ENCODE measurements around the gene CD177. TPM values are rescaled to one million over a fixed set of nuclear protein-coding genes. Genes with fewer than 3 reads are reported as not detected.
"Not testable (repeated sequence)": the region's sequence is repeated elsewhere in the genome, so short reads cannot be mapped to it uniquely, and the experiment has no call there.

Gene CD177
- total RNA-seq, 1 donor from 2014 or later: not detected

- no peaks in the 10 kb centered on the region for H3K9me3 Mint-ChIP-seq
Measured at GRCh38 chr19:43320546-43320945, 32.9 kb upstream of the CD177 start.

DNA sequence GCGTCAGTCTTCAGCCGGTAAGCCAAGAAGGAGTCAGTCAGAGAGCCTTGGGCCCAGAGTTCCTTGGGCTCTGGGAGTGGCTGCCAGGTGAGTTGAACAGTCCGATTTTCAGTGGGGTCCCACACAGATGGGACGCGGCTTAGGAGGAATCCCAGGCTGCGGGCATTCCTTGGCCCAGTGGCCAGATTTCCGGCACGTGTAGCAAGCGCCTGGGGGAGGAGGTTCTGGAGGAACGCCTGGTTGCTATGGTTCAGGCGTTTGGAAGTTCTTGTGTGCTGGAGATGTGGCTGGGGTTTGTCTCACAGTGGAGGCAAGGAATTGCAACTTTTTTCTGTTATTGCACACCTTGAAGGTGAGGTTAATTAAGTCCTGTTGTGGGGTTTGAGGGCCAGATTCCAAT lies 26.7 kb upstream of the CD177 start:
- intact Hi-C loops (cut with micrococcal nuclease); DNase-seq: not testable (repeated sequence)

More at GRCh38 chr19:43320546-43320945, 32.9 kb upstream of the CD177 start:
- intact Hi-C loops (cut with micrococcal nuclease): no loop called here
- Mint-ChIP-seq H3K4me1 (no peaks in the 10 kb centered on the region), H3K27ac (no peak overlapping the region), H3K36me3 (ENCODE audit: low read depth) (no peaks in the 10 kb centered on the region), H3K4me3 (no peak overlapping the region), H3K27me3 (no peaks in the 10 kb centered on the region)
- DNase-seq: no peak

GRCh38 chr19:43328561-43328960 lies 24.9 kb upstream of the CD177 start:
- H3K36me3 Mint-ChIP-seq (ENCODE audit: low read depth); H3K27me3 Mint-ChIP-seq; DNase-seq; H3K9me3 Mint-ChIP-seq; H3K4me1 Mint-ChIP-seq; H3K4me3 Mint-ChIP-seq; intact Hi-C loops (cut with micrococcal nuclease); H3K27ac Mint-ChIP-seq: not testable (repeated sequence)

More for the DNA sequence above, 26.7 kb upstream of the CD177 start:
- H3K4me1 Mint-ChIP-seq; H3K27ac Mint-ChIP-seq; H3K36me3 Mint-ChIP-seq (ENCODE audit: low read depth); H3K27me3 Mint-ChIP-seq; H3K4me3 Mint-ChIP-seq; H3K9me3 Mint-ChIP-seq: not testable (repeated sequence)

DNA sequence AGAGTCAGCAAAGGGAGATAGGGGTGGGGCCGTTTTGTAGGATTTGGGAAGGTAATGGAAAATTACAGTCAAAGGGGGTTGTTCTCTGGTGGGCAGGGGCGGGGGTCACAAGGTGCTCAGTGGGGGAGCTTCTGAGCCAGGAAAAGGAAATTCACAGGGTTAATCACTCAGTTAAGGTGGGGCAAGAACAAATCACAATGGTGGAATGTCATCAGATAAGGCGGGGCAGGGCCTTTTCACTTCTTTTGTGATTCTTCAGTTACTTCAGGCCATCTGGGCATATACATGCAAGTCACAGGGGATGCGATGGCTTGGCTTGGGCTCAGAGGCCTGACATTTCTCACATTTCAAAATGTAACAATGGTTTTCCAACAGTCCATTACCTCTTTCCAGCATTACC lies 24.4 kb upstream of the CD177 start:
- intact Hi-C loops (cut with micrococcal nuclease); H3K4me3 Mint-ChIP-seq; H3K36me3 Mint-ChIP-seq (ENCODE audit: low read depth); H3K27me3 Mint-ChIP-seq; H3K27ac Mint-ChIP-seq; H3K4me1 Mint-ChIP-seq; H3K9me3 Mint-ChIP-seq; DNase-seq: not testable (repeated sequence)

DNA sequence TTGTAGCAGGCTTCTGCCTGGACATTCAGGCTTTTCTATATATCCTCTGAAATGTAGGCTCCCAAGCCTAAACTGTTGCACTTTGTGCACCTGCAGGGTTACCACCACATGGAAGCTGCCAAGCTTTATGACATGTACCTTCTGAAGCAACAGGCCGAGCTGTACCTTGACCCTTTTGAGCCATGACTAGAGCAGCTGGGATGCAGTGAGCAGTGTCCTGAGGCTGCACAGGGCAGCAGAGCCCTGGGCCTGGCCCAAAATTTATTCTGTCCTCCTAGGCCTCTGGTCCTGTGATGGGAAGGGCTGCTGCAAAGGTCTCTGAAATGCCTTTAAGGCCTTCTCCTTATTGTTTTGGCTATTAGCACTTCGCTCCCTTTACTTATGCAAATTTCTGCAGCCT lies 23.5 kb upstream of the CD177 start:
- intact Hi-C loops (cut with micrococcal nuclease): no loop called here
- no peaks in the 10 kb centered on the region for H3K27me3 Mint-ChIP-seq
- H3K36me3 Mint-ChIP-seq (ENCODE audit: low read depth): no peaks in the 10 kb centered on the region
- no peak overlapping the region for H3K4me3 Mint-ChIP-seq
- H3K27ac Mint-ChIP-seq: no peak overlapping the region
- H3K4me1 Mint-ChIP-seq: no peaks in the 10 kb centered on the region
- no peaks in the 10 kb centered on the region for H3K9me3 Mint-ChIP-seq
- DNase-seq: no peak

DNA sequence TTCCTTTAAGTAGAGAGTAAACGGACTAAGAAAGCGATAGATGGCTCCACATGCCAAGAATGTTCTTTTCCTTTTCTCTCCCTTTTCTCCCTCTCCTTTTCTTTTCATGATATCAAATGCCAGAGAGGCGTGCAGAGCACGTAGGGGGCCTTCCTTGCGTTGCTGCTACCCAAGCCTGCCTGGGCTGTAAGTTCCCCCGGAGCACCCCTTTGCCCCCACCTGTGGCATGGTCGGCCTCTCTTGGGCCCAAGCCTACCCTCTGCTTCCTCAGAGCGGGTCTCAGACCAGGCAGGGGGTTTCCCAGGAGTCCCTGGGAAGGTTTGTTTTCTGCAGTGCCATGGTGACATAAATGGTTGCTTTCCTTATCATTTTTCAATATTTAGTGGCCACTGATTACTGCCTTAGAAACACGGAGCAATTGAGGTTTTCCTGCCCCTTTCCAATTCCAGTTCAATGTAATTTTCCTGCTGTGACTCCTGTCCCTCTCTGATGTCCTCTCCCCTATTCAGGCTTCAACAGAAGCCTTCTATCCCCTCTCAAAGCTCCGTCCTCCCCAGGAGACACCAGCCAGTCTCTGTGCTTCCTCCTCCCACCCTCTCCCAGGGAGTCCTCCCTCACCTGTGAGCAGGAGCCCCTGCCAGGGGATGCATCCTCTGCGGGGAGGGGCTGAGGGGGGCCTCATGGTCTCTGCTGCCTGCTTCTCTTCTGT lies 22.6 kb upstream of the CD177 start:
- H3K4me1 Mint-ChIP-seq: no peaks in the 10 kb centered on the region
- H3K27ac Mint-ChIP-seq: no peak overlapping the region
- no peaks in the 10 kb centered on the region for H3K9me3 Mint-ChIP-seq
- H3K27me3 Mint-ChIP-seq: no peaks in the 10 kb centered on the region
- no peaks in the 10 kb centered on the region for H3K36me3 Mint-ChIP-seq (ENCODE audit: low read depth)
- intact Hi-C loops (cut with micrococcal nuclease): no loop called here
- no peak for DNase-seq
- H3K4me3 Mint-ChIP-seq: no peak overlapping the region

DNA sequence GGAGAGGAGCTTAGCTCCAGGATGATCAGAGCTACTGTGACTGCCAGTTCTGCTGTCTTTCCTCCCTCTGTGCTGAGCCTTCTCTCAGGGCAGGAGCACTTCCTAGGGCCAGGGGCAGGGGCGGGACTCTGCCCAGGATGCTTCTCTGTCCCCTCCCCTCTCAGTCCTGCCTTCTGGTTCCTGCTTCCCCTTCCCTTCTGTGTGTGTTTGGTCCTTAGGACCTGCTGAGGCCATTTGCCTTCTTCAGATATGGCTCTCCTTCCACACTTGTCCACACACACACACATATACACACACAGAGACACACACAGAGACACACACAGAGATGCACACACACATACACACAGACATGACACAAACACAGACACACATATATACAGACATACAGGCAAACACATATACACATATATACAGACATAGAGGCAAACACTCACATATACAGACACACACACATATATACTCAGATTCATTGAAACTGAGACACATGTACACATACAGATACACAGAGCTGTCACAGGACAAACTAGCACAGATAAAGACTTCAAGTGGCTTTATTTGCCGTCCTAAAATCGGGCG lies 22.0 kb upstream of the CD177 start:
- Mint-ChIP-seq H3K27me3 (no peaks in the 10 kb centered on the region), H3K9me3 (no peaks in the 10 kb centered on the region), H3K27ac (no peak overlapping the region), H3K36me3 (ENCODE audit: low read depth) (no peaks in the 10 kb centered on the region), H3K4me1 (no peaks in the 10 kb centered on the region), H3K4me3 (no peak overlapping the region)
- intact Hi-C loops (cut with micrococcal nuclease): no loop called here
- DNase-seq: no peak

- Mint-ChIP-seq H3K4me1 (no peaks in the 10 kb centered on the region), H3K36me3 (ENCODE audit: low read depth) (no peaks in the 10 kb centered on the region), H3K27me3 (no peaks in the 10 kb centered on the region), H3K9me3 (no peaks in the 10 kb centered on the region), H3K4me3 (no peak overlapping the region), H3K27ac (no peak overlapping the region)
- no peak for DNase-seq
- intact Hi-C loops (cut with micrococcal nuclease): no loop called here
Measured at GRCh38 chr19:43332058-43332922, 21.2 kb upstream of the CD177 start.

GRCh38 chr19:43336508-43336907 lies 17.0 kb upstream of the CD177 start:
- H3K27ac Mint-ChIP-seq; intact Hi-C loops (cut with micrococcal nuclease); H3K4me3 Mint-ChIP-seq; DNase-seq; H3K9me3 Mint-ChIP-seq; H3K27me3 Mint-ChIP-seq; H3K36me3 Mint-ChIP-seq (ENCODE audit: low read depth); H3K4me1 Mint-ChIP-seq: not testable (repeated sequence)

DNA sequence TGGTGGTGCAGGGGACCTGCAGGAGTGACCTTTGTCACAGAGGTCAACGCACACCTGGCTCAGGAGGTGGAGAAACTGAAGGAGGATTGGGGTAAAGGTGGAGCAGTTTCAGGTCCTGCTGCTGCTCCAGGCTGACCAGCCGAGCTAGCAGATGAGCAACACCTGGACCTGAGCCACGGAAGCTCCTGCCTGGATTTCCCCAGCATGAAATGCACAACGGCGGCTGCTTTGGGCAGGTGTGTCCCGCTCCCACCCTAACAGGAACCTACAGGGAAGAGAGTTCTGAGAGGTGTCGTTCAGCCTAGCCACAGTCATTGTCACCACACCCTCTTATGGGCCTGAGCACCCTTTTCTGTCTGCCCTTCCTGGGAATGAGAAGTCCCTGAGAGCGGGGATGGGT lies 15.7 kb upstream of the CD177 start:
- H3K27ac Mint-ChIP-seq: no peak overlapping the region
- no peak overlapping the region for H3K4me3 Mint-ChIP-seq
- H3K27me3 Mint-ChIP-seq: no peaks in the 10 kb centered on the region
- no peaks in the 10 kb centered on the region for H3K4me1 Mint-ChIP-seq
- H3K9me3 Mint-ChIP-seq: no peaks in the 10 kb centered on the region
- H3K36me3 Mint-ChIP-seq (ENCODE audit: low read depth): no peaks in the 10 kb centered on the region
- no peak for DNase-seq
- intact Hi-C loops (cut with micrococcal nuclease): no loop called here

GRCh38 chr19:43338530-43338929 lies 15.0 kb upstream of the CD177 start:
- no peak overlapping the region for H3K27ac Mint-ChIP-seq

DNA sequence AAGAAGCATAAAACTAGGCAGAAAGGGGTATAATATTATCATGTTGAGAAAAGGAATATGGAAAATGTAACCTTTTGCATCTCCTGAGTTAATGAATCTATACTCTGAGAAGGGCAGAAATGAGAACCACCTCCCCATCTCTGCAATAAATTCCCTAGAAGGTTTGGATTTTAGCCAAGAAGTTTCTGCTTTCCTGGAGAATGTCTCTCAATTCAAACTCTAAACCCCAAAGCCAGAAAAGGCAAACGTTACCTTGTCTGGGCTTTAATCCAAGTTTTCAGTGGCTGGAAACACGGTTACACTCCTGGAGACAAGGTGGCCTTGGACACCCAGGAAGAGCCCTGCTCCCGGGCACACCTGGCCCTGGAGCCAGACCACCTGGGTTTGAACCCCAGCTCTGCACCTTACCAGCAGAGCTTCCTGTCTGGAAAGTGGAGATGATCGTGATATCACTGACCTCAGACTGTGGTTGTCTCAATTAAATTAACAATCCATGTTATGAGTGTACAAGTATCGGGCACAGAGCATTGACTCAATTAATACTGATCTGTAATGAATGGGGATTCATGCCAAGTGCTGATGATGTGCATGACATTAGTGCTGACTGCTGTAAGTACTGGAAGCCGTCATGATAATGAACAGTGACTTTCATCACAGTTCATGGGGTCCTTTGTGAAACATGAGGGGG lies 14.1 kb upstream of the CD177 start:
- DNase-seq; H3K36me3 Mint-ChIP-seq (ENCODE audit: low read depth); intact Hi-C loops (cut with micrococcal nuclease): not testable (repeated sequence)

More at GRCh38 chr19:43338530-43338929, 15.0 kb upstream of the CD177 start:
- Mint-ChIP-seq H3K27me3 (no peaks in the 10 kb centered on the region), H3K4me3 (no peak overlapping the region), H3K9me3 (no peaks in the 10 kb centered on the region), H3K36me3 (ENCODE audit: low read depth) (no peaks in the 10 kb centered on the region), H3K4me1 (no peaks in the 10 kb centered on the region)
- intact Hi-C loops (cut with micrococcal nuclease): no loop called here
- no peak for DNase-seq

GRCh38 chr19:43340101-43340500 lies 13.4 kb upstream of the CD177 start:
- DNase-seq; H3K27me3 Mint-ChIP-seq; H3K36me3 Mint-ChIP-seq (ENCODE audit: low read depth); H3K4me3 Mint-ChIP-seq; H3K27ac Mint-ChIP-seq; H3K4me1 Mint-ChIP-seq; intact Hi-C loops (cut with micrococcal nuclease); H3K9me3 Mint-ChIP-seq: not testable (repeated sequence)

More for the DNA sequence above, 14.1 kb upstream of the CD177 start:
- not testable (repeated sequence) for H3K4me3 Mint-ChIP-seq, H3K27ac Mint-ChIP-seq, H3K27me3 Mint-ChIP-seq, H3K9me3 Mint-ChIP-seq, H3K4me1 Mint-ChIP-seq

DNA sequence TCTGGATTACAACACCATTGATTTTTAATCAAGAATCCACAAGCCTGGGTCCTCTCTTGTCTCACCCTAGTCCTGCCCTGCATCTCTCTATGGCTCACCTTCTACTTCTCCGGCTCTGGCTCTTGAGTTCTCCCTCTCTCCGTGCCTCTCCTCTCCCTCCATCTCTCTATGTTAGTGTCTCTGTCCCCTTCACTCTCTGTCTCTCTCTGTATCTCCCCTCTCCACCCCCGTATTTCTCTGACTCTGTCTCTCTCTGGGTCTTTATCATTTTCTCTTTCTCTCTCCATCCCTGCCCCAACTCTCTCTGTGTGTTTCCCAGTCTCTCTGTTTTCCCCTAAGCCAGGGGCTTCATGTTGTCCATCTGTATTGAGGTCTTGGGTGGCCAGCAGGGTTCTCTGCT lies 12.4 kb upstream of the CD177 start:
- H3K4me1 Mint-ChIP-seq; H3K27ac Mint-ChIP-seq; intact Hi-C loops (cut with micrococcal nuclease); H3K4me3 Mint-ChIP-seq; DNase-seq; H3K9me3 Mint-ChIP-seq; H3K36me3 Mint-ChIP-seq (ENCODE audit: low read depth); H3K27me3 Mint-ChIP-seq: not testable (repeated sequence)

Data from activated CD4-positive, alpha-beta T cell treated with anti-CD3 and anti-CD28 coated beads, Interleukin-2, amount 10 ng/mL, durations not matched to agents 24 days and 14 days (primary cell).